Effector memory CD8-positive, alpha-beta T cell (primary cell): ENCODE measurements around the gene TBXT.

ENCODE experiments used
- ATAC-seq: fragments of 150-1000 bp; cut with Tn5 transposase; replicated peaks from 2 replicates; pipeline ENCODE4 v1.10.0; 2021; ENCODE audit warnings: mild to moderate bottlenecking, moderate library complexity
- DNase-seq, 3 experiments: peaks; one replicate each; pipeline ENCODE4 v3.0.0; 2021
- H3K27ac Mint-ChIP-seq, 2 donors: one replicate each; pipeline ENCODE4 v1.8.0; 2022; ENCODE audit warnings: mild to moderate bottlenecking in 2 of 2, mixed read lengths in 2 of 2, moderate library complexity in 2 of 2
- H3K27me3 Mint-ChIP-seq, 2 donors: one replicate each; pipeline ENCODE4 v1.8.0; 2022; ENCODE audit warnings: mixed read lengths in 2 of 2
- H3K36me3 Mint-ChIP-seq: one replicate; pipeline ENCODE4 v1.8.0; 2022; ENCODE audit warnings: mild to moderate bottlenecking, moderate library complexity, mixed read lengths; ENCODE audit not compliant: insufficient read depth
- H3K4me1 Mint-ChIP-seq, 2 donors: one replicate each; pipeline ENCODE4 v1.8.0; 2022; ENCODE audit warnings: low read depth in 2 of 2, mixed read lengths in 2 of 2
- H3K4me3 Mint-ChIP-seq, 2 donors: one replicate each; pipeline ENCODE4 v1.8.0; 2022; ENCODE audit warnings: mild to moderate bottlenecking in 2 of 2, mixed read lengths in 2 of 2, moderate library complexity in 2 of 2
- H3K9me3 Mint-ChIP-seq, 2 donors: one replicate each; pipeline ENCODE4 v1.8.0; 2022; ENCODE audit warnings: mixed read lengths in 2 of 2
- total RNA-seq, 9 experiments: gene quantifications; one replicate each; lab custom pipeline; 2026; lab: John Stamatoyannopoulos, UW

The TBXT gene
- total RNA-seq = 0 to 0.07 (median 0) reads per million in 9 experiments

- H3K36me3 Mint-ChIP-seq = no peaks in the 10 kb centered on the region
- H3K27me3 Mint-ChIP-seq = peaks cover 37 to 54% of the 10 kb centered on the region in 2 donors
- no peaks in the 10 kb centered on the region for H3K9me3 Mint-ChIP-seq
- no peak within 1 kb of the TSS for H3K27ac Mint-ChIP-seq
- DNase-seq = no peak
- ATAC-seq = no peak
- H3K4me1 Mint-ChIP-seq = peaks cover 6 to 10% of the 10 kb centered on the region in 2 donors
- H3K4me3 Mint-ChIP-seq = peak within 1 kb of the TSS; percentile 72 to 81
Measured at GRCh38 chr6:166167801-166168615, at the start of gene TBXT. TBXT (minus strand) TSS chr6:166167851; CDS start chr6:166167591, 260 bp downstream.

- H3K4me3 Mint-ChIP-seq = no peak overlapping the region
- H3K36me3 Mint-ChIP-seq = peaks cover 3% of the 10 kb centered on the region
- H3K4me1 Mint-ChIP-seq = no peaks in the 10 kb centered on the region
- ATAC-seq (no peak), DNase-seq (no peak)
- H3K27me3 Mint-ChIP-seq = peaks cover 35 to 83% of the 10 kb centered on the region in 2 donors
- no peak overlapping the region for H3K27ac Mint-ChIP-seq
- H3K9me3 Mint-ChIP-seq = no peaks in the 10 kb centered on the region
Measured at GRCh38 chr6:166207284-166207561, 39.6 kb upstream of the TBXT start.

GRCh38 chr6:166206510-166207283 lies 39.0 kb upstream of the TBXT start:
- ATAC-seq (no peak), DNase-seq (no peak)
- H3K4me3 Mint-ChIP-seq = no peak overlapping the region
- no peaks in the 10 kb centered on the region for H3K4me1 Mint-ChIP-seq
- peaks cover 3% of the 10 kb centered on the region for H3K36me3 Mint-ChIP-seq
- peaks cover 35 to 78% of the 10 kb centered on the region in 2 donors for H3K27me3 Mint-ChIP-seq
- no peaks in the 10 kb centered on the region for H3K9me3 Mint-ChIP-seq
- H3K27ac Mint-ChIP-seq = no peak overlapping the region

- H3K27ac Mint-ChIP-seq = no peak overlapping the region
- ATAC-seq = no peak
- DNase-seq = no peak
- no peaks in the 10 kb centered on the region for H3K4me1 Mint-ChIP-seq
- H3K27me3 Mint-ChIP-seq = peaks cover 32 to 72% of the 10 kb centered on the region in 2 donors
- H3K36me3 Mint-ChIP-seq = peaks cover 3% of the 10 kb centered on the region
- H3K4me3 Mint-ChIP-seq = no peak overlapping the region
- H3K9me3 Mint-ChIP-seq = no peaks in the 10 kb centered on the region
Measured at GRCh38 chr6:166206066-166206465, 38.4 kb upstream of the TBXT start.

GRCh38 chr6:166204852-166205650 lies 37.4 kb upstream of the TBXT start:
- H3K9me3 Mint-ChIP-seq = no peaks in the 10 kb centered on the region
- no peaks in the 10 kb centered on the region for H3K4me1 Mint-ChIP-seq
- peaks cover 29 to 78% of the 10 kb centered on the region in 2 donors for H3K27me3 Mint-ChIP-seq
- no peak overlapping the region for H3K4me3 Mint-ChIP-seq
- no peak overlapping the region for H3K27ac Mint-ChIP-seq
- DNase-seq (no peak), ATAC-seq (no peak)
- peaks cover 3% of the 10 kb centered on the region for H3K36me3 Mint-ChIP-seq

- H3K9me3 Mint-ChIP-seq = no peaks in the 10 kb centered on the region
- DNase-seq (no peak), ATAC-seq (no peak)
- H3K27me3 Mint-ChIP-seq = peaks cover 28 to 69% of the 10 kb centered on the region in 2 donors
- H3K27ac Mint-ChIP-seq = no peak overlapping the region
- peaks cover 3% of the 10 kb centered on the region for H3K36me3 Mint-ChIP-seq
- H3K4me1 Mint-ChIP-seq = no peaks in the 10 kb centered on the region
- H3K4me3 Mint-ChIP-seq = no peak overlapping the region
Measured at GRCh38 chr6:166203641-166204222, 36.1 kb upstream of the TBXT start.

GRCh38 chr6:166203003-166203640 lies 35.5 kb upstream of the TBXT start:
- no peaks in the 10 kb centered on the region for H3K9me3 Mint-ChIP-seq
- no peaks in the 10 kb centered on the region for H3K36me3 Mint-ChIP-seq
- H3K4me3 Mint-ChIP-seq = no peak overlapping the region
- DNase-seq (no peak), ATAC-seq (no peak)
- no peak overlapping the region for H3K27ac Mint-ChIP-seq
- peaks cover 22 to 68% of the 10 kb centered on the region in 2 donors for H3K27me3 Mint-ChIP-seq
- H3K4me1 Mint-ChIP-seq = no peaks in the 10 kb centered on the region

- Mint-ChIP-seq H3K27me3 (peaks cover 25 to 68% of the 10 kb centered on the region in 2 donors), H3K36me3 (no peaks in the 10 kb centered on the region), H3K27ac (no peak overlapping the region), H3K4me3 (no peak overlapping the region), H3K9me3 (no peaks in the 10 kb centered on the region), H3K4me1 (peaks cover 0 to 1% of the 10 kb centered on the region in 2 donors)
- DNase-seq = no peak
- no peak for ATAC-seq
Measured at GRCh38 chr6:166202321-166202733, 34.7 kb upstream of the TBXT start.

GRCh38 chr6:166201878-166202277 lies 34.2 kb upstream of the TBXT start:
- ATAC-seq = no peak
- H3K4me1 Mint-ChIP-seq = peaks cover 0 to 1% of the 10 kb centered on the region in 2 donors
- no peaks in the 10 kb centered on the region for H3K36me3 Mint-ChIP-seq
- H3K27ac Mint-ChIP-seq = no peak overlapping the region
- no peak overlapping the region for H3K4me3 Mint-ChIP-seq
- H3K9me3 Mint-ChIP-seq = no peaks in the 10 kb centered on the region
- DNase-seq = no peak
- H3K27me3 Mint-ChIP-seq = peaks cover 25 to 65% of the 10 kb centered on the region in 2 donors

GRCh38 chr6:166197361-166197760 lies 29.7 kb upstream of the TBXT start:
- Mint-ChIP-seq H3K4me1 (peaks cover 0 to 1% of the 10 kb centered on the region in 2 donors), H3K27me3 (peaks cover 20 to 56% of the 10 kb centered on the region in 2 donors), H3K27ac (no peak overlapping the region), H3K36me3 (no peaks in the 10 kb centered on the region), H3K4me3 (no peak overlapping the region), H3K9me3 (no peaks in the 10 kb centered on the region)
- DNase-seq (no peak), ATAC-seq (no peak)

- peaks cover 0 to 1% of the 10 kb centered on the region in 2 donors for H3K4me1 Mint-ChIP-seq
- no peaks in the 10 kb centered on the region for H3K36me3 Mint-ChIP-seq
- no peak overlapping the region for H3K4me3 Mint-ChIP-seq
- ATAC-seq = no peak
- no peak overlapping the region for H3K27ac Mint-ChIP-seq
- no peaks in the 10 kb centered on the region for H3K9me3 Mint-ChIP-seq
- no peak for DNase-seq
- H3K27me3 Mint-ChIP-seq = peaks cover 23 to 54% of the 10 kb centered on the region in 2 donors
Measured at GRCh38 chr6:166195860-166196238, 28.2 kb upstream of the TBXT start.

GRCh38 chr6:166194914-166195859 lies 27.5 kb upstream of the TBXT start:
- Mint-ChIP-seq H3K27ac (no peak overlapping the region), H3K27me3 (peaks cover 23 to 49% of the 10 kb centered on the region in 2 donors), H3K9me3 (no peaks in the 10 kb centered on the region), H3K36me3 (no peaks in the 10 kb centered on the region), H3K4me1 (peaks cover 0 to 1% of the 10 kb centered on the region in 2 donors), H3K4me3 (no peak overlapping the region)
- DNase-seq (no peak), ATAC-seq (no peak)
